Measurements from ENCODE around the gene SERINC2.

GRCh38 chr1:31410871-31411270 is 2.1 kb upstream of the SERINC2 start:
- TF ChIP-seq, protein P1, sequence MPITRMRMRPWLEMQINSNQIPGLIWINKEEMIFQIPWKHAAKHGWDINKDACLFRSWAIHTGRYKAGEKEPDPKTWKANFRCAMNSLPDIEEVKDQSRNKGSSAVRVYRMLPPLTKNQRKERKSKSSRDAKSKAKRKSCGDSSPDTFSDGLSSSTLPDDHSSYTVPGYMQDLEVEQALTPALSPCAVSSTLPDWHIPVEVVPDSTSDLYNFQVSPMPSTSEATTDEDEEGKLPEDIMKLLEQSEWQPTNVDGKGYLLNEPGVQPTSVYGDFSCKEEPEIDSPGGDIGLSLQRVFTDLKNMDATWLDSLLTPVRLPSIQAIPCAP (CRISPR knock-in tag; IDR thresholded peaks at IDR 0.05), result no peak
- TF ChIP-seq, protein P2, sequence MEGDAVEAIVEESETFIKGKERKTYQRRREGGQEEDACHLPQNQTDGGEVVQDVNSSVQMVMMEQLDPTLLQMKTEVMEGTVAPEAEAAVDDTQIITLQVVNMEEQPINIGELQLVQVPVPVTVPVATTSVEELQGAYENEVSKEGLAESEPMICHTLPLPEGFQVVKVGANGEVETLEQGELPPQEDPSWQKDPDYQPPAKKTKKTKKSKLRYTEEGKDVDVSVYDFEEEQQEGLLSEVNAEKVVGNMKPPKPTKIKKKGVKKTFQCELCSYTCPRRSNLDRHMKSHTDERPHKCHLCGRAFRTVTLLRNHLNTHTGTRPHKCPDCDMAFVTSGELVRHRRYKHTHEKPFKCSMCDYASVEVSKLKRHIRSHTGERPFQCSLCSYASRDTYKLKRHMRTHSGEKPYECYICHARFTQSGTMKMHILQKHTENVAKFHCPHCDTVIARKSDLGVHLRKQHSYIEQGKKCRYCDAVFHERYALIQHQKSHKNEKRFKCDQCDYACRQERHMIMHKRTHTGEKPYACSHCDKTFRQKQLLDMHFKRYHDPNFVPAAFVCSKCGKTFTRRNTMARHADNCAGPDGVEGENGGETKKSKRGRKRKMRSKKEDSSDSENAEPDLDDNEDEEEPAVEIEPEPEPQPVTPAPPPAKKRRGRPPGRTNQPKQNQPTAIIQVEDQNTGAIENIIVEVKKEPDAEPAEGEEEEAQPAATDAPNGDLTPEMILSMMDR (IDR thresholded peaks at IDR 0.05), result no peak
- TF ChIP-seq ZNF138 (CRISPR knock-in tag; conservative IDR thresholded peaks at IDR 0.05), result no peak
